ENCODE data around the gene COX19. TPM values are rescaled to one million over a fixed set of nuclear protein-coding genes. Genes with fewer than 3 reads are reported as not detected.

COX19 gene
- total RNA-seq, 4 donors from 2014 or later, result 2.6 to 32.5 (median 20.1) TPM

DNA sequence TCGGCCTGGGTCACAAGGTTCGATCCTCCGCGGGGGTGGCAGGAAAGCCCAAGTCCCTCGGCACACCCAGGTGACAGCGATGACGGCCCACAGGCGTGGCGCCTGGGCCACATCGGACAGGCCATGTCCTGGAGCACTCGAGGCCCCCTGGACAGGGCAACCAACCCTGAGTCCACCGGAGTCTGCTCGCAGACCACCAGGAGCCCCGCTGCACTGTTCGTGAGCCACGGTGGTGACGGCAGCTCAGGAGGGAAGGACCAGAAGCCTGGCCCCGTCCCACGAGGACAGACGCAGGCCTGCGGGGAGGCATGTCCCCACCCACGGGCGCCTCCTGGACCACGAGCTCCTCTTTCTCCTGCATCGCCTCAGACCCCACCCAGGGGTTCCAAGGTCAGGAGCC, 46.6 kb upstream of the COX19 start:
- Histone ChIP-seq H3K4me3 (no peak overlapping the region), H3K27ac (no peak overlapping the region), H3K27me3 (no peaks in the 10 kb centered on the region), H3K9me3 (no peaks in the 10 kb centered on the region), H3K4me1 (no peaks in the 10 kb centered on the region), H3K36me3 (no peaks in the 10 kb centered on the region)
- no peak for DNase-seq
- TF ChIP-seq, protein P1, sequence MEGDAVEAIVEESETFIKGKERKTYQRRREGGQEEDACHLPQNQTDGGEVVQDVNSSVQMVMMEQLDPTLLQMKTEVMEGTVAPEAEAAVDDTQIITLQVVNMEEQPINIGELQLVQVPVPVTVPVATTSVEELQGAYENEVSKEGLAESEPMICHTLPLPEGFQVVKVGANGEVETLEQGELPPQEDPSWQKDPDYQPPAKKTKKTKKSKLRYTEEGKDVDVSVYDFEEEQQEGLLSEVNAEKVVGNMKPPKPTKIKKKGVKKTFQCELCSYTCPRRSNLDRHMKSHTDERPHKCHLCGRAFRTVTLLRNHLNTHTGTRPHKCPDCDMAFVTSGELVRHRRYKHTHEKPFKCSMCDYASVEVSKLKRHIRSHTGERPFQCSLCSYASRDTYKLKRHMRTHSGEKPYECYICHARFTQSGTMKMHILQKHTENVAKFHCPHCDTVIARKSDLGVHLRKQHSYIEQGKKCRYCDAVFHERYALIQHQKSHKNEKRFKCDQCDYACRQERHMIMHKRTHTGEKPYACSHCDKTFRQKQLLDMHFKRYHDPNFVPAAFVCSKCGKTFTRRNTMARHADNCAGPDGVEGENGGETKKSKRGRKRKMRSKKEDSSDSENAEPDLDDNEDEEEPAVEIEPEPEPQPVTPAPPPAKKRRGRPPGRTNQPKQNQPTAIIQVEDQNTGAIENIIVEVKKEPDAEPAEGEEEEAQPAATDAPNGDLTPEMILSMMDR (IDR thresholded peaks at IDR 0.05), result no peak
- TF ChIP-seq POLR2A (IDR thresholded peaks at IDR 0.05), result no peak
- intact Hi-C loops (cut with DNase I; ENCODE audit: low total_unique reads), result no loop called here

DNA sequence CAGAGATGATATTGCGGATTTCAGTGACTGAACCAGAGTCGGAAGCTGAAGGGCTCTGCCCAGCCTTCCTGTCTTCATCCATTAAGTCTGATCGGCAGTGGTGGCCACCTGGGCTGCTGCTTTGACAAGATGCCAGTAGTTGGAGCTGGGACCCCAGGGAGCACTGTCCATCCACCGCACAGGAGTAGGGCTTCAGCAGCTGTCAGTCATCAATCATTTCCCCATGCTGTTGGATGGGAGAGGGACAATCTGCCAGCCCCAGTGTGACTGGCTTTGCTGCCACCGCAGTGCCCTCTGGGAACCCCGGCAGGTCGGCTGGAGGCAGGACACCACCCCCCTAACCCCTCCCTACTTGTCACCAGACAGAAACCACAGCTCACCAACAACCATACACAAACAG, 46.0 kb upstream of the COX19 start:
- intact Hi-C loops (cut with DNase I; ENCODE audit: low total_unique reads), result no loop called here
- DNase-seq, result no peak
- Histone ChIP-seq H3K4me3 (no peak overlapping the region), H3K4me1 (no peaks in the 10 kb centered on the region), H3K36me3 (no peaks in the 10 kb centered on the region), H3K9me3 (no peaks in the 10 kb centered on the region), H3K27ac (no peak overlapping the region), H3K27me3 (no peaks in the 10 kb centered on the region)
- TF ChIP-seq, protein P1 (IDR thresholded peaks at IDR 0.05), result no peak
- no peak for TF ChIP-seq POLR2A (IDR thresholded peaks at IDR 0.05)

DNA sequence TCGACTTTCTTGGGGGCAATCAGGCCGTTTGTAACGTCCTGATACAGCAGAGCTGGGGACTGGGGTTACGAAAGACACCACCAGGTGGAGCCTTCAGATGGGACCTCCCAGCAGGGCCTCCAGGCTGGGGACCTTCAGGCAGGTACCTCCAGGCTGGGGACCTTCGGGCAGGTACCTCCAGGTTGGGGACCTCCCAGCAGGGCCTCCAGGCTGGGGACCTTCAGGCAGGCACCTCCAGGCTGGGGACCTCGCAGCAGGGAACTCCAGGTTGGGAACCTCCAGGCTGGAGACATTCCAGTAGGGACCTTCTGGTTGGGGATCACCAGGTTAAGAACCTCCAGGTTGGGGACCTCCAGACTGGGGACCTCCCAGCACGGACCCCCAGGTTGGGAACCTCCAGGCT, 45.5 kb upstream of the COX19 start:
- no peak for TF ChIP-seq POLR2A (IDR thresholded peaks at IDR 0.05)
- TF ChIP-seq, protein P1 (IDR thresholded peaks at IDR 0.05), result no peak
- no peak for DNase-seq
- no peak overlapping the region for H3K4me3 ChIP-seq
- no peaks in the 10 kb centered on the region for H3K4me1 ChIP-seq
- H3K9me3 ChIP-seq, result no peaks in the 10 kb centered on the region
- H3K27me3 ChIP-seq, result no peaks in the 10 kb centered on the region
- intact Hi-C loops (cut with DNase I; ENCODE audit: low total_unique reads), result no loop called here
- no peaks in the 10 kb centered on the region for H3K36me3 ChIP-seq
- H3K27ac ChIP-seq, result no peak overlapping the region

DNA sequence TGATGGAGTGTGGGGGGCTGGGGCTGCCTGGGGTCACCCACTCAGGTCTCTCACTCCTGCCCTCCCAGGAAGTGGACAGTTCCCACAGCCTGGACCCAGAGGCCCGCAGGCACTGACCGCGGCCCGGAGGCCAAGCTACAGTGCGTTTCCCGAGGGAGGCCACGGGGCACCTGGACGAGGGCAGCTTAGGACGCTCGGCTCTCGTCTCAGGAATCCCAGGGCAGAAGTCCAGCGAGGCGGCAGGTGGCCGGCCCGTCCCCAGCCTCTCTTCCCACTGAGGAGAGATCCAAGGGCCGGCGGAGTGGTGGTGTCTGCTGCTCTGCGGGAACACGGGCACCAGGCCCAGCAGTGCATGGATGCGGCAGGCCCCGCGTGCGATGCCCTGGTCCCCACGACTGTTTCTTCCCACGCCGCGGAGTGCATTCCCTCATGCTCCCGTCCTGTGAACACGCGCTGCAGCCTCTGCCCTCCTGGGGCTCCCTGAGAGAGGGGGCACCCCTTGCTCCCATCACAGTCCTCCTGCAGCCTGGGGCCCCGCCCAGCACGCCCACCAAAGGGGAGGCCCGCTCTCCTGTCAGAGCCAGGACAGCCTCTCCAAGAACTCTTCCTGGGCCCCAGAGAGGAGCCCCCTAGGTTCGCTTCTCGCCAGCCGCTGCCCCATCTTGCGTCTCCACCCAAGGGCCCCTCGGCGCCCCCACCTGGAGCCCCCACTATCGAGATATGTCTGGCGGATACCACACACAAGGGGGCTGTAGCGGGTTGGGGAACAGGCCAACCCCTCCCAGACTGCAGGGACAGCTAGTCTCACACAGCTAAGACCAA, 44.7 kb upstream of the COX19 start:
- no peak for TF ChIP-seq POLR2A (IDR thresholded peaks at IDR 0.05)
- TF ChIP-seq, protein P1 (IDR thresholded peaks at IDR 0.05), result no peak
- intact Hi-C loops (cut with DNase I; ENCODE audit: low total_unique reads), result no loop called here
- H3K9me3 ChIP-seq, result no peaks in the 10 kb centered on the region
- DNase-seq, result no peak
- H3K36me3 ChIP-seq, result no peaks in the 10 kb centered on the region
- no peak overlapping the region for H3K27ac ChIP-seq
- no peaks in the 10 kb centered on the region for H3K27me3 ChIP-seq
- no peaks in the 10 kb centered on the region for H3K4me1 ChIP-seq
- H3K4me3 ChIP-seq, result no peak overlapping the region

DNA sequence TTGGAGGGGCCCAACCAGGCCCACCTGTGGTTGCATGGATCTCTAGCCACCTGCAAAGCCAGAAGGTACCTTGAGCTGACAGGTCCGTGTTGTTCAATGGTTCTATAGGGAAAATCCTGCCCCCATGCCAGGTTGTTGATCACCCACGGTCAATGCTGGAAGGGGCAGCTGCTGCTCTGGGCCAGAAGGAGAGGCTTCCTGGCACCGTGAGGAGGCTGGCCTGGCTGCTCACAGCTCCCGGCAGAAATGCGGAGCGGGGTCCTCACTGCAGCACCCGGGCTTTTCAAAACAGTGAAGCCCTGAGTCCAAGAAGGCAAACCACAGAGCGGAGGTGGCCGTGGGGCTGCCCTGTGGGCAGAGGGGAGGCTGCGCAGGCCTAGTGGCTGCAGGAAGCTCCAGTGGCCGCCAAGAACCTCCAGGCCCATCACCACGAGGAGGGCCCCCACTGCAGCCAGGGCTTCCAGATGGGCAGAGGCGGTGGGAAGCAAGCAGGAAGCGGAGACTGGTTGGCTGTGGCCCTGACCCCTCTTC, 44.0 kb upstream of the COX19 start:
- no peak for DNase-seq
- TF ChIP-seq, protein P1 (IDR thresholded peaks at IDR 0.05), result no peak
- TF ChIP-seq POLR2A (IDR thresholded peaks at IDR 0.05), result no peak
- Histone ChIP-seq H3K36me3 (no peaks in the 10 kb centered on the region), H3K4me1 (no peaks in the 10 kb centered on the region), H3K4me3 (no peak overlapping the region), H3K9me3 (no peaks in the 10 kb centered on the region), H3K27ac (no peak overlapping the region), H3K27me3 (no peaks in the 10 kb centered on the region)
- intact Hi-C loops (cut with DNase I; ENCODE audit: low total_unique reads), result no loop called here

Data from uterus (tissue), 4 donors.